H9 (cell line): Measurements from ENCODE around the gene FBRSL1. TPM values are rescaled to one million over a fixed set of nuclear protein-coding genes. Genes with fewer than 3 reads are reported as not detected.

ENCODE experiments used
- DNase-seq: peaks from one replicate; pipeline ENCODE4 v3.0.0-alpha.2; 2017
- H2AFZ ChIP-seq: one replicate; pipeline ENCODE4 v1.6.1; 2013; ENCODE audit warnings: mild to moderate bottlenecking, low read length, control low read depth, moderate library complexity
- H2AK5ac ChIP-seq: 2 replicates; pipeline ENCODE4 v1.6.1; 2013; ENCODE audit warnings: low read length, control low read depth, mixed read lengths; ENCODE audit not compliant: insufficient read length
- H2BK120ac ChIP-seq: one replicate; pipeline ENCODE4 v1.6.1; 2013; ENCODE audit warnings: low read depth, mild to moderate bottlenecking, low read length, control low read depth, inconsistent platforms; ENCODE audit not compliant: poor library complexity, severe bottlenecking
- H2BK12ac ChIP-seq: 2 replicates; pipeline ENCODE4 v1.6.1; 2013; ENCODE audit warnings: low read length, control low read depth, mixed read lengths, low read depth; ENCODE audit not compliant: insufficient read length
- H2BK15ac ChIP-seq: 2 replicates; pipeline ENCODE4 v1.6.1; 2013; ENCODE audit warnings: low read depth, low read length, control low read depth
- H2BK20ac ChIP-seq: one replicate; pipeline ENCODE4 v1.6.1; 2013; ENCODE audit warnings: low read depth, mild to moderate bottlenecking, low read length, control low read depth, inconsistent platforms; ENCODE audit not compliant: poor library complexity, severe bottlenecking
- H2BK5ac ChIP-seq: 2 replicates; pipeline ENCODE4 v1.6.1; 2013; ENCODE audit warnings: low read length, control low read depth, mixed read lengths; ENCODE audit not compliant: insufficient read length
- H3K14ac ChIP-seq: 2 replicates; pipeline ENCODE4 v1.6.1; 2013; ENCODE audit warnings: low read length, control low read depth; ENCODE audit not compliant: insufficient read depth
- H3K18ac ChIP-seq: 2 replicates; pipeline ENCODE4 v1.6.1; 2013; ENCODE audit warnings: low read depth, mild to moderate bottlenecking, mixed read lengths, low read length, control low read depth; ENCODE audit not compliant: insufficient read length
- H3K23ac ChIP-seq: 2 replicates; pipeline ENCODE4 v1.6.1; 2013; ENCODE audit warnings: low read length, control low read depth, mixed read lengths, low read depth; ENCODE audit not compliant: insufficient read length
- H3K23me2 ChIP-seq: 2 replicates; pipeline ENCODE4 v1.6.1; 2013; ENCODE audit warnings: low read depth, mild to moderate bottlenecking, mixed read lengths, low read length, control low read depth; ENCODE audit not compliant: insufficient read length, poor library complexity, severe bottlenecking
- H3K27ac ChIP-seq: 2 replicates; pipeline ENCODE4 v1.5.1; 2013; ENCODE audit warnings: low read length, control low read depth, mixed read lengths, low read depth; ENCODE audit not compliant: insufficient read length
- H3K27me3 ChIP-seq: 2 replicates; pipeline ENCODE4 v1.6.1; 2013; ENCODE audit warnings: low read length, control low read depth, inconsistent platforms; ENCODE audit not compliant: insufficient read depth
- H3K4ac ChIP-seq: 2 replicates; pipeline ENCODE4 v1.6.1; 2013; ENCODE audit warnings: low read depth, mild to moderate bottlenecking, control low read depth, inconsistent platforms, low read length, moderate library complexity
- H3K4me1 ChIP-seq: 2 replicates; pipeline ENCODE4 v1.6.1; 2013; ENCODE audit warnings: low read length, control low read depth, inconsistent platforms; ENCODE audit not compliant: insufficient read depth
- H3K4me2 ChIP-seq: 2 replicates; pipeline ENCODE4 v1.6.1; 2013; ENCODE audit warnings: low read length, control low read depth, mixed read lengths; ENCODE audit not compliant: insufficient read length, insufficient read depth
- H3K56ac ChIP-seq: 2 replicates; pipeline ENCODE4 v1.6.1; 2013; ENCODE audit warnings: low read depth, mild to moderate bottlenecking, mixed read lengths, low read length, control low read depth; ENCODE audit not compliant: insufficient read length
- H3K79me1 ChIP-seq: 2 replicates; pipeline ENCODE4 v1.6.1; 2013; ENCODE audit warnings: low read depth, mild to moderate bottlenecking, moderate library complexity, low read length, control low read depth, inconsistent platforms; ENCODE audit not compliant: insufficient read depth, poor library complexity, severe bottlenecking
- H3K79me2 ChIP-seq: 2 replicates; pipeline ENCODE4 v1.6.1; 2013; ENCODE audit warnings: low read length, control low read depth, inconsistent platforms; ENCODE audit not compliant: insufficient read depth
- H3K9ac ChIP-seq: 2 replicates; pipeline ENCODE4 v1.6.1; 2013; ENCODE audit warnings: low read length, control low read depth, mixed read lengths; ENCODE audit not compliant: insufficient read length; ENCODE audit errors: extremely low read depth
- H3K9me3 ChIP-seq: one replicate; pipeline ENCODE4 v1.6.1; 2013; ENCODE audit warnings: low read depth, low read length, inconsistent platforms; ENCODE audit not compliant: control insufficient read depth
- H3T11ph ChIP-seq: one replicate; pipeline ENCODE4 v1.6.1; 2013; ENCODE audit warnings: mild to moderate bottlenecking, low read length, control low read depth, inconsistent platforms
- H4K20me1 ChIP-seq: one replicate; pipeline ENCODE4 v1.6.1; 2013; ENCODE audit not compliant: control insufficient read depth, insufficient read length, insufficient read depth
- H4K5ac ChIP-seq: 2 replicates; pipeline ENCODE4 v1.6.1; 2013; ENCODE audit warnings: low read depth, mild to moderate bottlenecking, mixed read lengths, low read length, control low read depth; ENCODE audit not compliant: insufficient read length
- H4K8ac ChIP-seq: replicated peaks from 2 replicates; pipeline ENCODE4 v1.6.1; 2013; ENCODE audit warnings: low read length, control low read depth, mixed read lengths, low read depth; ENCODE audit not compliant: insufficient read length
- H4K91ac ChIP-seq: 2 replicates; pipeline ENCODE4 v1.6.1; 2013; ENCODE audit warnings: low read depth, mild to moderate bottlenecking, moderate library complexity, mixed read lengths, low read length, control low read depth; ENCODE audit not compliant: insufficient read length
- H3K27ac Mint-ChIP-seq, 3 experiments: 2 replicates in 2 of 3; 3 replicates in 1 of 3; pipeline ENCODE4 v1.8.0; 2020 to 2021; ENCODE audit warnings: mixed read lengths in 3 of 3, mild to moderate bottlenecking in 1 of 3, moderate library complexity in 1 of 3
- H3K27me3 Mint-ChIP-seq: 2 replicates; pipeline ENCODE4 v1.8.0; 2021; ENCODE audit warnings: low read depth, mild to moderate bottlenecking, moderate library complexity, mixed read lengths
- H3K36me3 Mint-ChIP-seq, 3 experiments: 2 replicates in 2 of 3; 3 replicates in 1 of 3; pipeline ENCODE4 v1.8.0; 2020 to 2021; ENCODE audit warnings: low read depth in 3 of 3, mixed read lengths in 3 of 3; ENCODE audit not compliant: insufficient read depth in 1 of 3
- H3K4me1 Mint-ChIP-seq, 2 experiments: 2 replicates each; pipeline ENCODE4 v1.8.0; 2020; ENCODE audit warnings: mixed read lengths in 2 of 2
- H3K4me3 Mint-ChIP-seq, 2 experiments: 2 replicates in 1 of 2; 3 replicates in 1 of 2; pipeline ENCODE4 v1.8.0; 2020 to 2021; ENCODE audit warnings: mild to moderate bottlenecking in 2 of 2, mixed read lengths in 2 of 2, moderate library complexity in 1 of 2
- H3K9me3 Mint-ChIP-seq, 2 experiments: 2 replicates in 1 of 2; 3 replicates in 1 of 2; pipeline ENCODE4 v1.8.0; 2020; ENCODE audit warnings: mild to moderate bottlenecking in 2 of 2, mixed read lengths in 2 of 2, moderate library complexity in 1 of 2
- CTCF ChIP-seq: fragments of 200-600 bp; sonication (generic); conservative IDR thresholded peaks from 3 replicates; pipeline ENCODE4 v1.8.0; 2021; ENCODE audit warnings: antibody characterized with exemption, mild to moderate bottlenecking
- WGBS: extraction: QIAGEN DNeasy Blood & Tissue Kit; methylation state at CpG from one replicate; pipeline ENCODE4 v1.1.7; 2013; ENCODE audit warnings: missing lambda C conversion rate, low lambda C conversion rate, mixed read lengths; ENCODE audit not compliant: insufficient read length; ENCODE audit errors: extremely low coverage; 5-methylcytosine and 5-hydroxymethylcytosine counted together
- total RNA-seq: library from RNA; stranded (reverse); gene quantifications from 2 replicates; pipeline ENCODE4 v1.2.1, GENCODE V29; 2021

Gene FBRSL1
- total RNA-seq, 1 experiment from 2014 or later: 90.8 TPM

DNA sequence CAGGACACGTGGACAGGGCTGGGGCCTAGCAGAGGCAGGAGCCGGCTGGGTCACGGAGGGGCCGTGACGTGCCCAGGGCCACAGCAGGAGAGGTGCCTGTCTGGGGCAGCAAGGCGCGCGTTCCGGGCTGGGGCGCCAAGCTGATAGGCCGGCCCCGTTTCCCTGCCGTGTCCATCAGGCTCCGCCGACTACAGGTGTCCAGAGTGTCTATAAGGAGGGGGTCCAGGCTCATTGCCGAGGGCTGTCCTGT, 18.5 kb downstream of the FBRSL1 start:
- Histone ChIP-seq H3K4ac (no peak overlapping the region), H2BK5ac (no peak overlapping the region), H3K56ac (no peak overlapping the region), H3K14ac (no peak overlapping the region; the same call in 1 of the 2 replicates), H3K9ac (no peak overlapping the region), H4K8ac (no peak overlapping the region), H3K18ac (no peak overlapping the region), H3K27me3 (no peaks in the 10 kb centered on the region), H4K91ac (no peak overlapping the region), H4K20me1 (no peaks in the 10 kb centered on the region), H3K79me2 (peaks cover 6% of the 10 kb centered on the region; the same call in 1 of the 2 replicates), H4K5ac (no peak overlapping the region), H2BK15ac (no peak overlapping the region), H2BK12ac (no peak overlapping the region), H2AK5ac (no peak overlapping the region), H2BK20ac (no peak overlapping the region), H3K4me2 (no peak overlapping the region), H2BK120ac (no peak overlapping the region), H3T11ph (no peak overlapping the region), H3K27ac (no peak overlapping the region), H3K4me1 (no peaks in the 10 kb centered on the region; the same call in 1 of the 2 replicates), H3K79me1 (peaks cover 9% of the 10 kb centered on the region), H2AFZ (no peak overlapping the region), H3K23me2 (no peaks in the 10 kb centered on the region), H3K9me3 (no peaks in the 10 kb centered on the region), H3K23ac (no peak overlapping the region)
- no peak for DNase-seq
- WGBS: no CpG with 5 or more reads among the region's 16 CpGs
- Mint-ChIP-seq H3K27me3 (peaks cover 3% of the 10 kb centered on the region), H3K9me3 (no peaks in the 10 kb centered on the region), H3K27ac (no peak overlapping the region), H3K4me3 (no peak overlapping the region), H3K36me3 (no peaks in the 10 kb centered on the region; a peak in 2 of 7 replicates), H3K4me1 (peaks cover 9 to 23% of the 10 kb centered on the region in 2 experiments)
- no peak for TF ChIP-seq CTCF
